H1 (cell line): ENCODE data around the gene SLC35E4. TPM values are rescaled to one million over a fixed set of nuclear protein-coding genes. Genes with fewer than 3 reads are reported as not detected.

Source experiments
- BCL11A ChIP-seq, 2 experiments: IDR thresholded peaks; one replicate each; pipeline ENCODE4 v1.6.1; 2011; ENCODE audit warnings: low read depth in 2 of 2, low read length in 2 of 2, mild to moderate bottlenecking in 2 of 2
- EP300 ChIP-seq, 2 experiments: IDR thresholded peaks; 1 replicate in 1 of 2; 2 replicates in 1 of 2; pipeline ENCODE4 v1.6.1; 2011 to 2012; ENCODE audit warnings: low read depth in 2 of 2, low read length in 2 of 2, mild to moderate bottlenecking in 2 of 2, borderline replicate concordance in 1 of 2, inconsistent platforms in 1 of 2, moderate library complexity in 1 of 2
- GABPA ChIP-seq: IDR thresholded peaks from 2 replicates; pipeline ENCODE4 v1.6.1; 2011; ENCODE audit warnings: mild to moderate bottlenecking, low read length, moderate library complexity, borderline replicate concordance; ENCODE audit not compliant: insufficient read depth
- TAF7 ChIP-seq: optimal IDR thresholded peaks from 2 replicates; pipeline ENCODE3; 2011; ENCODE audit warnings: low read depth, mild to moderate bottlenecking, inconsistent platforms, low read length, moderate library complexity, borderline replicate concordance
- polyA plus RNA-seq, 7 experiments: library from polyadenylated mRNA; depleted of rRNA in 3 of 7; stranded (reverse) in 5 of 7; unstranded in 2 of 7; fragments of >200 nt in 5 of 7; fragments of 200-250 nt in 2 of 7; gene quantifications; 1 replicate in 5 of 7; 2 replicates in 1 of 7; 4 replicates in 1 of 7; pipeline versions ENCODE4 v1.2.1 to v1.2.3, GENCODE V29; 2011 to 2013; ENCODE audit warnings: missing spikeins in 2 of 7, mixed read lengths in 2 of 7
- total RNA-seq: library from RNA; stranded (reverse); fragmentation: NEBNext Ultra II Directional; extraction: Animal tissue kit (Norgen Biotek cat#: 25700); gene quantifications from 2 replicates; pipeline ENCODE4 v1.2.1, GENCODE V29; 2021

The SLC35E4 gene
- total and polyA plus RNA-seq, 2 of the 8 experiments (the other 6 are each of a cell fraction or from before 2014, with no cell fraction given), result 5.1 to 5.6 TPM

- TF ChIP-seq EP300 (IDR thresholded peaks at IDR 0.05; ENCODE audit: borderline replicate concordance in 1 of 2, low read depth in 2 of 2, low read length in 2 of 2) (no peak), TAF7 (no peak), BCL11A (IDR thresholded peaks at IDR 0.05; ENCODE audit: low read depth in 2 of 2, low read length in 2 of 2) (no peak), GABPA (no peak)
Measured at GRCh38 chr22:30665786-30666185, 30.2 kb downstream of the SLC35E4 start (continued).
